Small intestine (tissue), 16 donors: ENCODE results near the gene OR52W1. TPM values are rescaled to one million over a fixed set of nuclear protein-coding genes. Genes with fewer than 3 reads are reported as not detected.

Experiments
- DNase-seq, 2 donors: peaks; one replicate each; pipeline versions ENCODE4 v3.0.0 to v3.0.0-alpha.2; 2013
- FAIRE-seq: peaks from 2 replicates; lab custom pipeline; 2012; peaks lifted over from hg19 to GRCh38; lab: Jason Lieb, UNC
- H3K27ac ChIP-seq, 3 donors: one replicate each; pipeline ENCODE4 v1.5.1; 2013; ENCODE audit warnings: low read length in 2 of 3, mild to moderate bottlenecking in 2 of 3, control low read depth in 1 of 3, inconsistent platforms in 1 of 3, low read depth in 1 of 3, moderate library complexity in 1 of 3
- H3K27me3 ChIP-seq, 3 donors: one replicate each; pipeline ENCODE4 v1.6.1; 2013; ENCODE audit warnings: low read length in 3 of 3, inconsistent platforms in 1 of 3; ENCODE audit not compliant: control insufficient read depth in 3 of 3, insufficient read depth in 3 of 3
- H3K36me3 ChIP-seq, 3 donors: one replicate each; pipeline ENCODE4 v1.6.1; 2013; ENCODE audit warnings: low read length in 3 of 3, inconsistent platforms in 1 of 3, low read depth in 1 of 3, mild to moderate bottlenecking in 1 of 3, moderate library complexity in 1 of 3; ENCODE audit not compliant: control insufficient read depth in 3 of 3, insufficient read depth in 2 of 3
- H3K4me1 ChIP-seq, 3 donors: one replicate each; pipeline ENCODE4 v1.6.1; 2013; ENCODE audit warnings: low read length in 2 of 3, inconsistent platforms in 1 of 3, low read depth in 1 of 3, mild to moderate bottlenecking in 1 of 3, moderate library complexity in 1 of 3; ENCODE audit not compliant: control insufficient read depth in 3 of 3, insufficient read depth in 2 of 3
- H3K4me3 ChIP-seq, 3 donors: one replicate each; pipeline ENCODE4 v1.5.1; 2013; ENCODE audit warnings: low read length in 3 of 3, control low read depth in 1 of 3, inconsistent platforms in 1 of 3, low read depth in 1 of 3, mild to moderate bottlenecking in 1 of 3, moderate library complexity in 1 of 3
- H3K9me3 ChIP-seq, 2 donors: one replicate each; pipeline ENCODE4 v1.6.1; 2013; ENCODE audit warnings: low read depth in 1 of 2, low read length in 1 of 2; ENCODE audit not compliant: control insufficient read depth in 2 of 2, insufficient read depth in 1 of 2
- WGBS, 3 donors: extraction: QIAGEN DNeasy Blood & Tissue Kit; methylation state at CpG; one replicate each; pipeline ENCODE4 v1.1.7; 2013; 5-methylcytosine and 5-hydroxymethylcytosine counted together
- long read RNA-seq, 10 donors: transcript quantifications; one replicate each; lab custom pipeline, GENCODE V29; 2026
- polyA plus RNA-seq, 4 donors: library from polyadenylated mRNA; stranded (reverse) in 3 of 4; unstranded in 1 of 4; fragments of 200-250 nt in 3 of 4; fragments of 120-200 nt in 1 of 4; gene quantifications; one replicate each; pipeline versions ENCODE4 v1.2.1 to v1.2.3, GENCODE V29; 2013
- donor health status: healthy with polysubstance abuse.
- donor health status: control.
- donor health status: control.
- donor health status: Bipolar disorder and iron deficiency.
- donor health status: healthy.

The OR52W1 gene
- polyA plus RNA-seq = under 1 TPM in 1 of 4 donors, not detected in 3; 0.12 TPM
- long read RNA-seq, donor 1 = 0 reads
- long read RNA-seq, donor 2 = 0 reads
- long read RNA-seq, donor 3 = 0 reads
- long read RNA-seq, donor 4 = 0 reads
- long read RNA-seq, donor 5 = 0 reads
- long read RNA-seq, donor 6 = 0 reads
- long read RNA-seq, donor 7 = 0 reads
- long read RNA-seq, donor 8 = 0 reads
- long read RNA-seq, donor 9 = 0 reads
- long read RNA-seq, donor 10 = 0 reads

GRCh38 chr11:6199174-6199810, at the start of gene OR52W1:
OR52W1 (plus strand) TSS chr11:6199224; CDS start chr11:6199224, 0 bp downstream.
- no peak within 1 kb of the TSS for H3K4me3 ChIP-seq
- no peaks in the 10 kb centered on the region for H3K4me1 ChIP-seq
- FAIRE-seq (no peak), DNase-seq (no peak)
- H3K27ac ChIP-seq = no peak within 1 kb of the TSS
- peaks cover 0 to 11% (median 0%) of the 10 kb centered on the region in 3 donors for H3K36me3 ChIP-seq
- 96 to 99% (median 98%) methylated on average over 5 of the region's 5 CpGs for WGBS, 3 donors
- H3K9me3 ChIP-seq = no peaks in the 10 kb centered on the region
- H3K27me3 ChIP-seq = peaks cover 0 to 3% (median 0%) of the 10 kb centered on the region in 3 donors

- H3K4me1 ChIP-seq = no peaks in the 10 kb centered on the region
- H3K4me3 ChIP-seq = no peak overlapping the region
- 19 to 30% (median 20%) methylated on average over 1 of the region's 1 CpG for WGBS, 3 donors
- H3K36me3 ChIP-seq = no peaks in the 10 kb centered on the region
- no peaks in the 10 kb centered on the region for H3K27me3 ChIP-seq
- FAIRE-seq (no peak), DNase-seq (no peak)
- H3K9me3 ChIP-seq = no peaks in the 10 kb centered on the region
- H3K27ac ChIP-seq = no peak overlapping the region
These were observed 47.9 kb upstream of the OR52W1 start for GRCh38 chr11:6151117-6151516.

- Histone ChIP-seq H3K4me1 (no peaks in the 10 kb centered on the region), H3K36me3 (no peaks in the 10 kb centered on the region), H3K4me3 (no peak overlapping the region), H3K9me3 (no peaks in the 10 kb centered on the region), H3K27ac (no peak overlapping the region), H3K27me3 (no peaks in the 10 kb centered on the region)
- 86 to 98% (median 94%) methylated on average over 2 of the region's 2 CpGs for WGBS, 3 donors
- no peak for FAIRE-seq
- DNase-seq = no peak
These were observed 46.9 kb upstream of the OR52W1 start for GRCh38 chr11:6152126-6152525.

- WGBS, 3 donors = 68 to 82% (median 73%) methylated on average over 7 of the region's 7 CpGs
- no peaks in the 10 kb centered on the region for H3K9me3 ChIP-seq
These were observed 42.2 kb upstream of the OR52W1 start for GRCh38 chr11:6156628-6157359.

GRCh38 chr11:6170226-6170625, 28.8 kb upstream of the OR52W1 start, which contains the start of gene OR52B2:
OR52B2 (minus strand) TSS chr11:6170326; CDS start chr11:6170326, 0 bp downstream.
- Histone ChIP-seq H3K4me3 (no peak within 1 kb of the TSS), H3K4me1 (no peaks in the 10 kb centered on the region), H3K9me3 (no peaks in the 10 kb centered on the region), H3K36me3 (no peaks in the 10 kb centered on the region), H3K27me3 (no peaks in the 10 kb centered on the region), H3K27ac (no peak within 1 kb of the TSS)
- DNase-seq (no peak), FAIRE-seq (no peak)
- WGBS, 3 donors = 37 to 77% (median 70%) methylated on average over 1 of the region's 1 CpG

More at GRCh38 chr11:6156628-6157359, 42.2 kb upstream of the OR52W1 start:
- H3K27me3 ChIP-seq = no peaks in the 10 kb centered on the region
- H3K4me1 ChIP-seq = peaks cover 0 to 3% (median 0%) of the 10 kb centered on the region in 3 donors
- no peak overlapping the region for H3K4me3 ChIP-seq
- no peak for FAIRE-seq
- H3K36me3 ChIP-seq = no peaks in the 10 kb centered on the region
- DNase-seq = peak; percentile 3 to 52
- H3K27ac ChIP-seq = peak overlapping the region in 1 of 3 donors; percentile 5

GRCh38 chr11:6175440-6175839, 23.6 kb upstream of the OR52W1 start:
- H3K27me3 ChIP-seq = no peaks in the 10 kb centered on the region
- WGBS, 3 donors = 52 to 69% (median 57%) methylated on average over 2 of the region's 2 CpGs
- no peak for FAIRE-seq
- DNase-seq = no peak
- H3K4me3 ChIP-seq = no peak overlapping the region
- no peak overlapping the region for H3K27ac ChIP-seq
- no peaks in the 10 kb centered on the region for H3K36me3 ChIP-seq
- no peaks in the 10 kb centered on the region for H3K9me3 ChIP-seq
- no peaks in the 10 kb centered on the region for H3K4me1 ChIP-seq

- no peaks in the 10 kb centered on the region for H3K36me3 ChIP-seq
- no peak for DNase-seq
- no peak for FAIRE-seq
- no peak overlapping the region for H3K27ac ChIP-seq
- H3K4me3 ChIP-seq = no peak overlapping the region
- no peaks in the 10 kb centered on the region for H3K4me1 ChIP-seq
- peaks cover 0 to 3% (median 0%) of the 10 kb centered on the region in 3 donors for H3K27me3 ChIP-seq
- no peaks in the 10 kb centered on the region for H3K9me3 ChIP-seq
These were observed 7.3 kb upstream of the OR52W1 start for GRCh38 chr11:6191742-6192141.

- Histone ChIP-seq H3K36me3 (no peaks in the 10 kb centered on the region), H3K27me3 (peaks cover 0 to 3% (median 0%) of the 10 kb centered on the region in 3 donors), H3K4me1 (no peaks in the 10 kb centered on the region), H3K4me3 (no peak overlapping the region), H3K27ac (no peak overlapping the region), H3K9me3 (no peaks in the 10 kb centered on the region)
- WGBS, 3 donors = 76 to 81% (median 80%) methylated on average over 1 of the region's 1 CpG
- FAIRE-seq (no peak), DNase-seq (no peak)
These were observed 4.9 kb upstream of the OR52W1 start for GRCh38 chr11:6194065-6194581.
